Endodermal cell (in vitro differentiated cells): ENCODE data around the gene AHSA1. TPM values are rescaled to one million over a fixed set of nuclear protein-coding genes. Genes with fewer than 3 reads are reported as not detected.

ENCODE experiments used
- DNase-seq: peaks from one replicate; pipeline ENCODE4 v3.0.0-alpha.2; 2017
- H3K27ac ChIP-seq: 2 replicates; pipeline ENCODE4 v1.5.1; 2013; ENCODE audit warnings: mild to moderate bottlenecking, low read depth, low read length, moderate library complexity
- H3K27me3 ChIP-seq: 2 replicates; pipeline ENCODE4 v1.6.1; 2013; ENCODE audit warnings: mild to moderate bottlenecking, low read length, moderate library complexity; ENCODE audit not compliant: insufficient read depth, control insufficient read depth, poor library complexity, severe bottlenecking
- H3K36me3 ChIP-seq: 2 replicates; pipeline ENCODE4 v1.7.0; 2013; ENCODE audit warnings: mild to moderate bottlenecking, low read length, moderate library complexity; ENCODE audit not compliant: control insufficient read depth, insufficient read depth
- H3K4me1 ChIP-seq: one replicate; pipeline ENCODE4 v1.7.0; 2013; ENCODE audit warnings: low read length; ENCODE audit not compliant: control insufficient read depth, insufficient read depth
- H3K4me3 ChIP-seq: 2 replicates; pipeline ENCODE4 v1.5.1; 2013; ENCODE audit warnings: mild to moderate bottlenecking, low read length, moderate library complexity
- H3K9ac ChIP-seq: 2 replicates; pipeline ENCODE4 v1.6.1; 2013; ENCODE audit warnings: mild to moderate bottlenecking, low read length, moderate library complexity; ENCODE audit not compliant: poor library complexity, severe bottlenecking; ENCODE audit errors: extremely low read depth
- H3K9me3 ChIP-seq: 2 replicates; pipeline ENCODE4 v1.6.1; 2013; ENCODE audit warnings: mild to moderate bottlenecking, low read length, moderate library complexity; ENCODE audit not compliant: control insufficient read depth
- H3K27ac Mint-ChIP-seq: 2 replicates; pipeline ENCODE4 v1.8.0; 2020; ENCODE audit warnings: mixed read lengths
- H3K27me3 Mint-ChIP-seq: 2 replicates; pipeline ENCODE4 v1.8.0; 2021; ENCODE audit warnings: mild to moderate bottlenecking, mixed read lengths; ENCODE audit not compliant: insufficient read depth
- H3K36me3 Mint-ChIP-seq: 2 replicates; pipeline ENCODE4 v1.8.0; 2020; ENCODE audit warnings: low read depth, mixed read lengths
- H3K4me1 Mint-ChIP-seq: 2 replicates; pipeline ENCODE4 v1.8.0; 2020; ENCODE audit warnings: mixed read lengths
- H3K4me3 Mint-ChIP-seq: 2 replicates; pipeline ENCODE4 v1.8.0; 2020; ENCODE audit warnings: mild to moderate bottlenecking, moderate library complexity, mixed read lengths
- H3K9me3 Mint-ChIP-seq: 2 replicates; pipeline ENCODE4 v1.8.0; 2020; ENCODE audit warnings: mild to moderate bottlenecking, mixed read lengths
- CTCF ChIP-seq: fragments of 200-600 bp; sonication (generic); conservative IDR thresholded peaks from 2 replicates; pipeline ENCODE4 v1.5.0; 2021; ENCODE audit warnings: antibody characterized with exemption, mild to moderate bottlenecking
- WGBS, 2 experiments: methylation state at CpG; one replicate each; pipeline versions ENCODE4 v1.1.5 to v1.1.7; 2013; ENCODE audit warnings: missing lambda C conversion rate in 2 of 2, mixed read lengths in 1 of 2; ENCODE audit not compliant: insufficient coverage in 1 of 2, insufficient read length in 1 of 2; 5-methylcytosine and 5-hydroxymethylcytosine counted together
- total RNA-seq, 2 donors: library from RNA; stranded (reverse); fragmentation: NEBNext Ultra II Directional in 1 of 2; extraction: Animal tissue kit (Norgen Biotek cat#: 25700) in 1 of 2; gene quantifications; 2 replicates in 1 of 2; 3 replicates in 1 of 2; pipeline ENCODE4 v1.2.1, GENCODE V29; 2021

AHSA1 gene
- total RNA-seq, 2 donors from 2014 or later = 151 to 178 TPM

- H3K27me3 ChIP-seq = no peaks in the 10 kb centered on the region
- Mint-ChIP-seq H3K4me3 (no peak overlapping the region), H3K27ac (no peak overlapping the region), H3K36me3 (no peaks in the 10 kb centered on the region), H3K9me3 (no peaks in the 10 kb centered on the region), H3K4me1 (no peaks in the 10 kb centered on the region), H3K27me3 (no peaks in the 10 kb centered on the region)
- no peak overlapping the region for H3K4me3 ChIP-seq
- no peaks in the 10 kb centered on the region for H3K4me1 ChIP-seq
- WGBS, 2 experiments = 90% methylated on average over 2 to 7 of the region's 7 CpGs
- DNase-seq = no peak
- no peaks in the 10 kb centered on the region for H3K9me3 ChIP-seq
- no peak for TF ChIP-seq CTCF
- no peak overlapping the region for H3K9ac ChIP-seq
- H3K27ac ChIP-seq = no peak overlapping the region
- no peaks in the 10 kb centered on the region for H3K36me3 ChIP-seq
Measured at GRCh38 chr14:77485901-77486678, 28.2 kb downstream of the AHSA1 start.

GRCh38 chr14:77488558-77488957 lies 30.7 kb downstream of the AHSA1 start:
- 89 to 96% methylated on average over 4 to 7 of the region's 7 CpGs for WGBS, 2 experiments
- no peaks in the 10 kb centered on the region for H3K4me1 ChIP-seq
- Mint-ChIP-seq H3K4me3 (no peak overlapping the region), H3K36me3 (no peaks in the 10 kb centered on the region), H3K9me3 (no peaks in the 10 kb centered on the region), H3K27me3 (no peaks in the 10 kb centered on the region), H3K27ac (no peak overlapping the region), H3K4me1 (no peaks in the 10 kb centered on the region)
- no peaks in the 10 kb centered on the region for H3K36me3 ChIP-seq
- TF ChIP-seq CTCF = no peak
- no peak for DNase-seq
- H3K27me3 ChIP-seq = no peaks in the 10 kb centered on the region
- H3K9me3 ChIP-seq = no peaks in the 10 kb centered on the region
- H3K27ac ChIP-seq = no peak overlapping the region
- H3K4me3 ChIP-seq = no peak overlapping the region
- no peak overlapping the region for H3K9ac ChIP-seq

GRCh38 chr14:77489041-77489440 lies 31.1 kb downstream of the AHSA1 start:
- H3K4me3 Mint-ChIP-seq = no peak overlapping the region
- 88 to 90% methylated on average over 4 to 6 of the region's 6 CpGs for WGBS, 2 experiments
- H3K27me3 ChIP-seq = no peaks in the 10 kb centered on the region

More at GRCh38 chr14:77489041-77489440, 31.1 kb downstream of the AHSA1 start:
- no peaks in the 10 kb centered on the region for H3K36me3 Mint-ChIP-seq
- Histone ChIP-seq H3K9me3 (no peaks in the 10 kb centered on the region), H3K27ac (no peak overlapping the region), H3K4me3 (no peak overlapping the region), H3K9ac (no peak overlapping the region), H3K4me1 (no peaks in the 10 kb centered on the region), H3K36me3 (no peaks in the 10 kb centered on the region)
- TF ChIP-seq CTCF = no peak
- DNase-seq = no peak
- H3K27ac Mint-ChIP-seq = no peak overlapping the region
- no peaks in the 10 kb centered on the region for H3K9me3 Mint-ChIP-seq
- H3K27me3 Mint-ChIP-seq = no peaks in the 10 kb centered on the region
- H3K4me1 Mint-ChIP-seq = no peaks in the 10 kb centered on the region
